Glutamatergic neuron (in vitro differentiated cells): ENCODE data around the gene DGKZ. TPM values are rescaled to one million over a fixed set of nuclear protein-coding genes. Genes with fewer than 3 reads are reported as not detected.
A peak's percentile ranks its signal among the peaks of the same experiment; 100 is the strongest.

ENCODE experiments used
- DNase-seq: peaks from one replicate; pipeline ENCODE4 v3.0.0; 2022
- H3K27ac Mint-ChIP-seq: one replicate; pipeline ENCODE4 v1.8.0; 2020; ENCODE audit warnings: mild to moderate bottlenecking, mixed read lengths, inconsistent platforms; ENCODE audit not compliant: unreplicated experiment
- H3K27me3 Mint-ChIP-seq: one replicate; pipeline ENCODE4 v1.8.0; 2020; ENCODE audit warnings: mild to moderate bottlenecking, moderate library complexity, mixed read lengths, inconsistent platforms; ENCODE audit not compliant: unreplicated experiment
- H3K36me3 Mint-ChIP-seq: one replicate; pipeline ENCODE4 v1.8.0; 2020; ENCODE audit warnings: mild to moderate bottlenecking, mixed read lengths, inconsistent platforms; ENCODE audit not compliant: unreplicated experiment
- H3K4me1 Mint-ChIP-seq: one replicate; pipeline ENCODE4 v1.8.0; 2020; ENCODE audit warnings: mild to moderate bottlenecking, low read depth, mixed read lengths, inconsistent platforms; ENCODE audit not compliant: unreplicated experiment
- H3K4me3 Mint-ChIP-seq: one replicate; pipeline ENCODE4 v1.8.0; 2020; ENCODE audit warnings: mild to moderate bottlenecking, mixed read lengths, inconsistent platforms; ENCODE audit not compliant: unreplicated experiment
- H3K9me3 Mint-ChIP-seq: one replicate; pipeline ENCODE4 v1.8.0; 2020; ENCODE audit warnings: mild to moderate bottlenecking, moderate library complexity, mixed read lengths, inconsistent platforms; ENCODE audit not compliant: unreplicated experiment
- CTCF ChIP-seq: fragments of 200-600 bp; sonication (generic); IDR thresholded peaks from one replicate; pipeline ENCODE4 v1.5.0; 2021; ENCODE audit not compliant: partially characterized antibody, unreplicated experiment
- total RNA-seq: library from RNA; stranded (reverse); fragmentation: NEBNext Ultra II Directional; extraction: Animal tissue kit (Norgen Biotek cat#: 25700); gene quantifications from one replicate; pipeline ENCODE4 v1.2.1, GENCODE V29; 2021; ENCODE audit not compliant: unreplicated experiment

DGKZ gene
- total RNA-seq, 1 donor from 2014 or later, result 60.9 TPM

- Mint-ChIP-seq H3K36me3 (peaks cover 6% of the 10 kb centered on the region), H3K9me3 (peaks cover 4% of the 10 kb centered on the region), H3K4me3 (no peak overlapping the region), H3K27ac (no peak overlapping the region), H3K4me1 (peaks cover 26% of the 10 kb centered on the region), H3K27me3 (peaks cover 9% of the 10 kb centered on the region)
- no peak for TF ChIP-seq CTCF
- no peak for DNase-seq
These were observed 3.4 kb downstream of the DGKZ start for GRCh38 chr11:46350695-46351094.

GRCh38 chr11:46351148-46351547, 3.9 kb downstream of the DGKZ start:
- peaks cover 28% of the 10 kb centered on the region for H3K4me1 Mint-ChIP-seq
- no peak overlapping the region for H3K27ac Mint-ChIP-seq
- no peak for DNase-seq
- H3K36me3 Mint-ChIP-seq, result peaks cover 6% of the 10 kb centered on the region
- H3K9me3 Mint-ChIP-seq, result peaks cover 4% of the 10 kb centered on the region
- H3K27me3 Mint-ChIP-seq, result peaks cover 9% of the 10 kb centered on the region
- TF ChIP-seq CTCF, result no peak
- H3K4me3 Mint-ChIP-seq, result no peak overlapping the region

- no peak overlapping the region for H3K27ac Mint-ChIP-seq
- TF ChIP-seq CTCF, result no peak
- no peak overlapping the region for H3K4me3 Mint-ChIP-seq
- peaks cover 3% of the 10 kb centered on the region for H3K36me3 Mint-ChIP-seq
- peaks cover 27% of the 10 kb centered on the region for H3K4me1 Mint-ChIP-seq
- peaks cover 4% of the 10 kb centered on the region for H3K9me3 Mint-ChIP-seq
- DNase-seq, result no peak
- peaks cover 8% of the 10 kb centered on the region for H3K27me3 Mint-ChIP-seq
These were observed 4.3 kb downstream of the DGKZ start for GRCh38 chr11:46351606-46352005.

GRCh38 chr11:46352063-46352841, 5.0 kb downstream of the DGKZ start:
- H3K27ac Mint-ChIP-seq, result no peak overlapping the region
- peak; percentile 95 for TF ChIP-seq CTCF
- no peaks in the 10 kb centered on the region for H3K36me3 Mint-ChIP-seq
- peaks cover 4% of the 10 kb centered on the region for H3K27me3 Mint-ChIP-seq
- H3K4me3 Mint-ChIP-seq, result peak overlapping the region; percentile 64
- H3K4me1 Mint-ChIP-seq, result peaks cover 27% of the 10 kb centered on the region
- H3K9me3 Mint-ChIP-seq, result no peaks in the 10 kb centered on the region
- DNase-seq, result peak; percentile 84

GRCh38 chr11:46353698-46354097, 6.4 kb downstream of the DGKZ start:
- DNase-seq, result peak; percentile 40
- Mint-ChIP-seq H3K36me3 (no peaks in the 10 kb centered on the region), H3K27me3 (peaks cover 4% of the 10 kb centered on the region), H3K9me3 (no peaks in the 10 kb centered on the region), H3K27ac (no peak overlapping the region), H3K4me3 (no peak overlapping the region), H3K4me1 (peaks cover 23% of the 10 kb centered on the region)
- TF ChIP-seq CTCF, result no peak
